ENCODE data around the gene FER1L5.

The FER1L5 gene

DNA sequence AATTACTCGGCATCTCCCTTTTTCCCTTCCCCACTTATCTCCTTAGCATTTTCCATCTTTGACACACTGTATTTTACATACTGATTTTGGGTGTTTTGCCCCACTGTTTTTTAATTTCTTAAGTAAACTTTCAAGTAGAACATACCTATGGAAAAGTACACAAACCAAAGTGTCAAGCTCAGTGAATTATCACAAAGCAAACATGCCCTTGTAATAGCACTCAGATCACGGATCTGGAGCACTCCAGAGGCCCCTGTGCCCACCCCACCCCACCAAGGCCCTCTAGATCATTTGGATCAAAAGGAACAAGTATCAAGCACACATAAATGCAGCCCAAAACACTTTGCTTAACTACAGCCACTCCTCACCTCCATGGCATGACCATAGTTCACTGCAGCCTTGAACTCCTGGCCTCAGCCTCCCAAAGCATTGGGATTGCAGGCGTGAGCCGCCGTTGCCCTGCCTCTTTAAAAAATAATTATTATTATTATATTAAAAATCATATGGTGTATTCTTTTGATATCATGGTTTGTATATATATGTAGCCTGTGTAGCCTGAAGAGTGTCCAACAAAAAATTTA lies 38.1 kb downstream of the FER1L5 start:
- no peak for DNase-seq (ENCODE audit: low read depth in 3 of 3)

DNA sequence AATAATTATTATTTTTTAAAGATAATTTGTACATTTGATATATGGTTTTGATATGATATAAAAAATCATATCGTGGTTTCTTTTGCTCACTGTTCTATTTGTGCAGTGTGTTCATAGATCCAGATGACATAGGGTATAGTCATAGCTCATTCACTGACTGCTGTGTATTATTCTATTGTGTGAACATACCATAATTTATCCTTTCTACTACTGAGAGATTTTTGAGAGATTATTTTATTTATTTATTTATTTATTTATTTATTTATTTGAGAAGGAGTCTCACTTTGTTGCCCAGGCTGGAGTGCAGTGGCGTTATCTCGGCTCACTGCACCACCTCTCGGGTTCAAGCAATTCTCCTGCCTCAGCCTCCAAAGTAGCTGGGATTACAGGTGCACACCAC lies 39.0 kb downstream of the FER1L5 start:
- no peak for DNase-seq (ENCODE audit: low read depth in 3 of 3)

GRCh38 chr2:96683307-96683706 lies 40.7 kb downstream of the FER1L5 start:
- DNase-seq (ENCODE audit: low read depth in 3 of 3): no peak

DNA sequence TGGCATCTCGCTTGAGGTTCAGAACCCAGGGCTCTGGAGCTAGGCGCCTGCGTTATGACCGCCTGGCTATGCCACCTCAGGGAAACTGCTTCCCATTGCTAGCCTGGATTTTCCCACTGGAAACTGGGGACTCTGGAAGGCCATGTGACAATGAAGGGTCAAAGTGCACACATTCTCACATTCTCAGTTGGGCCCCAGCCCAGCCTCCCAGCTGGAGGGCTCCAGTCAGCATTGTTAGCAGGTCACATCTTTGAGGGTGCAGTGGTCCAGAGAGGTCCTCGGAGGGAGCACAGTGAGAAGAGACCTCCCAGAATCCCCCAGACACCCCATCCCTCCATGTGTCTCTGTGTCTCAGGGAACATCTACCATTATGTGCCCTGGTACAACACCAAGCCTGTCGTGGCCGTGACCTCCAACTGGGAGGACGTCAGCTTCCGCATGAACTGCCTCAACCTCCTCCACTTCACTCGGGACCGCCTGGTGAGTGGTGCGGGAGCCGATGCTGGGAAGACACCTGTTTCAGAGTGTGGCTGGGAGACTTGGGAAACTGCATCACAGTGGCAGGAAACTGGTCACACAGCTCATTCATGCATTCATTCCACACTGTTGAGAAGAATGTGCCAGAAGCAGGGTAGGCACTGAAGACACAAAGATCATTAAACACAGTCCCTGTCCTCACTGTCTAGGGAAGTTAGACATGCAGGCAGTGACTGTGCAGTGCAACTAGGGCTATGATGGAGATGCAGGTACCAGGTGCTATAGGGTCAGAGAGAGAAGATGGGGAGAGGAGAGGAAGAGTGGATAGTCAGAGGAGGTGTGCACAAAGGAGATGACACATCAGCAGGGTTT lies 41.6 kb downstream of the FER1L5 start:
- no peak for DNase-seq (ENCODE audit: low read depth in 3 of 3)

DNA sequence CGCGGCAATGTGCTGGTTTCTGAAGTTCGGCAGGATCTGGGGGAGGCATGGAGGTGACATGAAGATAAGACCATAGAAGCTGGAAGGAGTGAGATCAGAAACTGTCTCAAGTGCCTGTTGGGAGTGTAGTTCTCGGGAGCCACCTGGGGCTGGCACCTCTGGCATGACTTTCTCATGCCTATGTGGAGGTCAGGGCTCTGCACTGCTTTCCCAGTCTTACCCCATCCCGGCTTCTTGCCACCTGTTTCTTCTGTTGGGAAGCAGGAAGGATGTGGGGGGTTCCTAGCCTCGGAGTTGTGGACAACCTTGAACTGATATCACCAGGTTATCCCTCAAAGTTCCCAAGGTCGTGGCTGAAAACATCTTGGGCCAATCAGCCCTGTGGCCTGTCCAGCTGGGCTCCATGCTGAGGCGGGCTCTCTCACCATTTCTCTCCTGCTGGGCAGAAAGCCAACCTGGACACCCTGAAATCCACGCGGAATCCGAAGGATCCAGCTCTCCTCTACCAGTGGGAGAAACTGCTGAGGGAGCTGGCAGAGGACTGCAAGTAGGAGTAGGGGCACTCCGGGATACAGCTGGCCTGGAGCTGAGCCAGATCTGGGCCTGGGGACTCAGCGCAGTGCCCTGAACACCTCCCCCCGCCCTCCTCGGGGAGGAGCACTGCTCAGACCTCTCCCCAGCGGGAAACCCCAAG lies 42.5 kb downstream of the FER1L5 start:
- DNase-seq (ENCODE audit: low read depth in 3 of 3): no peak

DNA sequence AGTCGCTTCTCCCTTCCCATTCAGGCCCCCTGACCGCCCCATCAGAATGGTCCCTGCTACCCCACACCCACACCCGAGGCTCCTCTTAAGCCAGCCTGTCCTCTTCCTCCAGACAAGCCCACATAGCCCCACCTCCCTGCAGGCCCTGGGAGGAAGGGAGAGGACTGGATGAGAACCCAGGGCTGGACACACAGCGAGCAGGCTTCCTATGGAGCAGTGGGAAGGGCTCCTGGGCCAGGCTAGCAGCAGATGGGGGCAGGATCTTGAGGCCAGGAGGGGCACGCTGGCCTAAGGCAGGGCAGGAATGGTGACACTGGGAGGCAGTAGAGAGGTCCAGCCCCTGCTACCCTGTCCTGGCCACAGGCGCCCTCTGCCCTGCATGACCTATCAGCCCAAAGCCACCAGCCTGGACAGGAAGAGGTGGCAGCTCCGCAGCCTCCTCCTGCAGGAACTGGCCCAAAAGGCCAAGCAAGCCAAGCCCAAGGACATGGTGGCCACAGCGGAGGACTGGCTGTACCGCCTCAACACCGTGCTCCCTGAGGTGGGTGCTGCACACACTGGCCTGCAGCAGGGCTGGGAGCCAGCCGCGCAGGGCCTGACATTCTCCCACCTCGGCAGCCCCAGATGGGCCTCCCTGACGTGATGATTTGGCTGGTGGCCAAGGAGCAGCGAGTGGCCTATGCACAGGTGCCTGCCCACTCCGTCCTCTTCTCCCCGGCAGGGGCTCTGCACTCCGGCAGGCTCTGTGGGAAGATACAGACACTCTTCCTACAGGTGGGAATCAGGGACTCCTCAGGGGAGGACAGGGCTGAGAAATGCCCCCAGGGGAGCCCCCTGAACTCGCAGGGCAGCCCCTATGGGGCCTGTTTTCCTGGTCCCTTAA lies 43.3 kb downstream of the FER1L5 start:
- DNase-seq (ENCODE audit: low read depth in 3 of 3): no peak

DNA sequence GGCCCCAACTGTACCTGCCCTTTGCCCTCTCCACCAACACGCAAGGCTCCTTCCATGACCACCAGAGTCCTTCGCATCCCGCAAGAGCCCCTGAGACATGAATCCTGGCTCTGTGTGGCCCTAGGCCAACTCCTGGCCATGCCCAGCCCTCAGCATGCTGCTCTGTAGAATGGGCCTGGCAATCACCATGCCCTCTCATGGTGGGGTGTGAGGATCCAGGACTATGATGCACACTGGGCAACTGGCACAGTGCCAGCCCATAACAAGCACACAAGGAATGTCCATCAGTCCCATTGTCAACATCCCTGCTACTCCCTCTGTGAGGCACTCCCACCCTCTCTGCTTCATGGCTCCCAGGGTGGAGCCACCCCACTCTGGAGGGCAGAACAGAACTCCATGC lies 44.7 kb downstream of the FER1L5 start:
- no peak for DNase-seq (ENCODE audit: low read depth in 3 of 3)

DNA sequence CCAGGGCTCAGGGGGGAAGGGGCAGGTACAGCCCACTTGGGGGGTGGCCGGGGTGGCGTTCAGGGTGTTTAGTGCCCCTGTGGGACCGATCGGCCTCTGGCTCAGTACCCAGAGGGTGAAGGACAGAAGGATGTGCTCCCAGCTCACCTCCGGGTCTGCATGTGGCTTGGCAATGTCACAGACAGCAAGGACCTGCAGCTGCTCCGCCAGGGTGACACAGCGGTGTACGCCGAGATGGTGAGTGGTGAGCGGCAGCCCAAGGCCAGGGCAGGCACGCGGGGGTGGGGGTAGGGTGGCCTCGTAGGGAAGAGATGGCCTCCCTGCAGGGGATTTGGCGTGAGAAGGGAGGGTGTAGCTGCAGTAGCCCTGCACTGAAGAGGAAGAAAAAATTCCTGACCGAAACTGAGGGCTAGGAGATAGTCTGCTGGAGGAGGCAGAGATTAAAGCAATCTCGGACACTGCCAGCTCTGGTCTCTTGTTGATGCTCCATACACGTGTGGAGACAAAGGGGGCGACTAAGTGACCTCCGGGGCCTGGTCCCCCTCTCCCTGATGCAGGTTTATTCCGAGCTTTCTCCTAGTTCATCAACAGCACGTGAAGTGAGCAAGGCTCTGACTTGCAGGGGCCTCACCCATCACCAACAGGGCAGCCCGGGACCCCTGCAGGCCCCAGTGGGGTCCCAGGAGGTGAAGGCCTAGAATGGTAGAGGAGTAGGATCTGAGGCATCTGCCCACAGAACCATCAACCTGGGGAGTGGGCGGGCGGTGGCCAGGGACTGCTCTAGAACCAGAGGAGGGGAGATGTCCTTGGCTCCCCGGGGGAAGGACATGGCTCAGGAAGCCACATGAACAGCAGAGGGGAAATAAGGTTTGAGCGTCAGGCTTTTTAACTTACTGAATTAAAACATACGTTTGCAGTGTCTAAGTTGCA lies 45.4 kb downstream of the FER1L5 start:
- no peak for DNase-seq (ENCODE audit: low read depth in 3 of 3)

DNA sequence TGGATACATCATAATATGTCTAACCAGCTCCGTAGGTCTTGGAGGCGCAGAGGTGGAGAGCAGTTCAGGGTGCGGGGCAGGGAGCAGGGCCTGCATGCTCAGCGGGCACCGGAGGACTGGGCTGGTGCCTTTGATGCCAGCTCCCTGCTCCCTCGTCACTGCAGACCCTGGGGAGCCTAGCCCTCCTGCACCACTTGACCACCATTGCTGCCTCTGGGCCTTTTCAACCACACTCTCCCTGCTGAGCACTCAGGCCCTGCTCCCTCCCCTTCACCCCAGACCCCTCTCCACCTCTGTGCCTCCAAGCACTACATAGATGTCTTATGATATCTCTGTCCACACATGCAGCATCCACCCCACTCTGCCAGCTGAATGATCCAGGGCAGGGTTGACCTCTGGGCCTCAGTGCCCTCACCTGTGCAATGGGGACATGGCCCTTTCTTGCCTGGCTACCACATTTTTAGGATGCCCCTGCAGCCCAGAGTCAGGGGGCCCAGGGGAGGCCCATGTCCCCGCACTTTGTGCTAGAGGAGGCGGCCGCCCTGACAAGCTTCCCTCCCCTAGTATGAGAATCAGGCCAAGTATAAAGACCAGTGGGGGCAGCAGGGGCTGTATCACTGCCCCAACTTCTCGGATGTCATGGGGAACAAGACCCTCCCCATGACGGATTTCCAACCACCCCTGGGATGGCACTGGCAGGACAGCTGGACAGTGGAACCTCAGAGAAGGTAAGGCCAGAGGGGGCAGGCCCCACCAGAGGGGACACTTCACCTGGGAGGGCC lies 46.3 kb downstream of the FER1L5 start:
- no peak for DNase-seq (ENCODE audit: low read depth in 3 of 3)

DNA sequence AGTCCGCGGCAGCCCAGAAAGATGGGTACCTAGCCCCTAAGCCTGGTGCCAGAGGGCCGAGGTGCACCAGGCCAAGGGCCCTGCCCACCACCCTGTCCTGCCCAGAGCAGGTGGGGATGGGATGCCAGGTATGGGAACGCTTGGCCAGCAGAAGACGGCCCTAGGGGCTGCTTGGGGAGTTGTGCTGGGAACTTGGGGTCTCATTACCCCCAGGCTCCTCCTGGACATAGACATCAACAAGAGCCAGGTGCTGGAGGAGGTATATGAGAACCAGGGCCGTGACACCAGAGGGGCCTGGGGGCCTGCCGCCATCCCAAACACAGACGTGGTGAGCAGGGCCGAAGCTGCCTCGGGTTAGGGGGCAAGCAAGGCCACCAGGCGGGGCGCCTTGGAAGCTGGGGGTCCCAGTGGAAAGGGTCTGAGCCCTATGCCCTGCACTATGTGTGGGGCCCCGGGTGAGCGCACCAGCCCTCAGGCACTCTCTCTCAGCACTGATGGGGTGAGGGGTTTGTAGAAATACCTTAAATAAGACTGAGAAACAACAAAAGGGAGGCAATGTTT lies 46.9 kb downstream of the FER1L5 start:
- no peak for DNase-seq (ENCODE audit: low read depth in 3 of 3)

DNA sequence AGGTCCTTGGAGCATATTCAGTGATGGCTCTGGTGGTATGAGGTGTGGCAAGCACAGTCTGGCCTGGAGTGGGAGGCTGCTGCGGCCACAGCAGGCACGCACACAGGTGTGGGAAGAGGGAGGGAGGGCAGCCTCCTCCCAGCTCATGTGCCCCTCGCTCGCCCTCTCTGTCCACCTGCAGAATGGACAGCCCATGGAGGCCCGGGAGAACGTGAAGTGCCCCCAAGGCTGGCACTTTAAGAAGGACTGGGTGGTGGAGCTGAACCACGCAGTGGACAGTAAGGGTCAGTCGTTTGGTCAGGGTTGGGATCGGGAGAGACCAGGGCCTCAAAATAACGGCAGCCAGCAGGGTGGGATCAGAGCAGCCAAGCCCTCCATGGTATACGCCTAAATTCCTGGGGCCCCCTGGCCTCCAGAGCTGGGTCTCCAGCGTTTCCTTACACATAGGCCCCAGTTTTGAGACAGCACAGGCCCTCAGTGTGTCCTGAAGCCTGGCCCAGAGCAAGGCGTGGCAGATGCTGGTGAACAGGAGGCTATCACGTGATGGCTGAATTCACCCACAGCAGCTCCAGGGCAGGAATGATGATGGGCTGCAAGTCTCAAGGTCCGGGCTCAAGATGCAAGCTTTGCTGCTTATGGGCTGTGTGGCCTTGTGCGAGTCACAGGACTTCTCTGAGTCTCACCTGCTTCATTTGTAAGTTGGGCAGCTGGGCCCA lies 47.9 kb downstream of the FER1L5 start:
- no peak for DNase-seq (ENCODE audit: low read depth in 3 of 3)

- no peak for DNase-seq (ENCODE audit: low read depth in 3 of 3)
Observed at GRCh38 chr2:96691022-96691612, 48.6 kb downstream of the FER1L5 start.

DNA sequence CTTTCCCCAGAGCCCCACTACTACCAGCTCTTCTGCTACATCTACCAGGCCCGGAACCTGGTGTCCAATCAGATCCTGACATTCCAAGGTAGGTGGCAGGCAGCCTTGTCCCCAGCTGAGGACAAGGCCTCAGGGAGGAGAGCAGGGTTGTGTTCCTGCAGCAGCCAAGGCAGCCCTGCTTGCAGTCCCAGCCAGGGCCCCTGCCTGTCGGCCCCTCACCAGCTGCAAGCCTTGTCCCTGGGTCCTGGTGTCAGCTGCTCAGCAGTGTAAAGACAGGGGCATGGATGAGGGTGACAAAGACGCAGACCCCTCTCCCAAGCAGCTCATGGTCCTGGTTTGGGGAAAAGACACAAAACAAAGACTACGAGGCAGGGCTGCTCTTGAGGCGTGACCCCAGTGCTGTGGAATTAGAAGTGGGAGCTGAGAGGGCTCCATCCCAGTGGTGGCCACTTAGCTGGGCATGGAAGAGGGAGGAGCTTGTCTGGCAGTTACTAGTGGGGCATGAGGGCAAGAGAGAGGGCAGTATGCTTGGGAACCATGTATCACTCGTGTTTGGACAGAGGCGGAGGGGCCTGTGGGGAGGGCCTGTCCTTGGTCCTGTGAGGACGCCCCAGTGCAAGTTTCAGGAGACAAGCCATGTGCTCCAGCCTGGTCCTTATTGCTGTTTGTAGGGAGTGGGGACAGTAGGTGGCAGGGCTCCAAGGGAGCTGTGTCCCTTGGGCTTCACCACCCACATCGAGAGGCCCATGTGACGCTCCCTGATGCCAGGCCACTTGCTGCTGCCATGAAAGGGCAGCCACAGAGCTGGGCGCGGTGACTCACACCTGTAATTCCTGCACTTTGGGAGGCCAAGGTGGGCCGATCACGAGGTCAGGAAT lies 49.8 kb downstream of the FER1L5 start:
- DNase-seq (ENCODE audit: low read depth in 3 of 3): no peak

DNA sequence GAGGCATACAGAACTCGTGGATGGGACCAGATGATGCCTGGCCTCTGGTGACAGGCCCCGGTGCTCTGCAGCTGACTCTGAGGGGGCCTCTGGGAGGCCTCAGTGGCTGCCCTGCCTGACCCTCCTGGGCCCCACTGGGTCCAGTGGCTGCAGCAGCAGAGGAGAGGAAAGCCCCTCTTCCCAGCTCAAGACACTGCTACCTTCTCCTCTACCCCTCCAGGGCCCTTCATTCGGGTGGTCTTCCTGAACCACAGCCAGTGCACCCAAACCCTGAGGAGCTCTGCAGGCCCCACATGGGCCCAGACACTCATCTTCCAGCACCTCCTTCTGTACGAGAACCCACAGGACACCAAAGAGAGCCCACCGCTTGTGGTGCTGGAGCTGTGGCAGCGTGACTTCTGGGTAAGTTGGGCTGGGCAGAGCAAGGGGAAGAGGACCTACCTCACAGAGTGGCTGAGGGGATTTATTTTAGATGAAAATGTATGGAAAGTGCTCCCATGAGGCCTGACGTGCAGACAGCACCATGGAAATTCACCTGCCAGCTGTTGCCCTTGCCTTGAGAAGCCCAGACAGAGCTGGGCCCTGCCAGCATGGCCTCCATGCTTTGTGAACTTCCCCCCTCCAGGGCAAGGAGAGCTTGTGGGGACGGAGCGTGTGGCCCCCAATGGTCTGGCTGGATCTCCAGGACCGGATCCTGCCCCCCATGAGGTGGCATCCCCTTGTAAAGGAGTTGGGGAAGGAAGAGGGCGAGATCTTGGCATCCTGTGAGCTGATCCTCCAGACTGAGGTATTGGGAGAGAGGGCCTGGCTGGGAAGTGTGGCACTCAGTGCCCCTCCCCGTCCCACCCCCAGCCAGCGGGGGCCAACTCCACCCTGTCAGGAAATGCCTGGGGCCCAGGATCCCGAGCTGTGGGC lies 51.0 kb downstream of the FER1L5 start:
- DNase-seq (ENCODE audit: low read depth in 3 of 3): no peak

- DNase-seq (ENCODE audit: low read depth in 3 of 3): no peak
Observed at GRCh38 chr2:96694279-96694678, 51.7 kb downstream of the FER1L5 start.

- no peak for DNase-seq (ENCODE audit: low read depth in 3 of 3)
Observed at GRCh38 chr2:96694816-96695455, 52.4 kb downstream of the FER1L5 start.
